Middle frontal gyrus (tissue), 1 donor: ENCODE measurements around the gene CLSTN1.
"Not testable (repeated sequence)": the region's sequence is repeated elsewhere in the genome, so short reads cannot be mapped to it uniquely, and the experiment has no call there.

ENCODE experiments used
- DNase-seq: peaks from one replicate; pipeline ENCODE4 v3.0.0-alpha.2; 2015; ENCODE audit warnings: low spot score; ENCODE audit errors: extremely low spot score

Gene CLSTN1

DNA sequence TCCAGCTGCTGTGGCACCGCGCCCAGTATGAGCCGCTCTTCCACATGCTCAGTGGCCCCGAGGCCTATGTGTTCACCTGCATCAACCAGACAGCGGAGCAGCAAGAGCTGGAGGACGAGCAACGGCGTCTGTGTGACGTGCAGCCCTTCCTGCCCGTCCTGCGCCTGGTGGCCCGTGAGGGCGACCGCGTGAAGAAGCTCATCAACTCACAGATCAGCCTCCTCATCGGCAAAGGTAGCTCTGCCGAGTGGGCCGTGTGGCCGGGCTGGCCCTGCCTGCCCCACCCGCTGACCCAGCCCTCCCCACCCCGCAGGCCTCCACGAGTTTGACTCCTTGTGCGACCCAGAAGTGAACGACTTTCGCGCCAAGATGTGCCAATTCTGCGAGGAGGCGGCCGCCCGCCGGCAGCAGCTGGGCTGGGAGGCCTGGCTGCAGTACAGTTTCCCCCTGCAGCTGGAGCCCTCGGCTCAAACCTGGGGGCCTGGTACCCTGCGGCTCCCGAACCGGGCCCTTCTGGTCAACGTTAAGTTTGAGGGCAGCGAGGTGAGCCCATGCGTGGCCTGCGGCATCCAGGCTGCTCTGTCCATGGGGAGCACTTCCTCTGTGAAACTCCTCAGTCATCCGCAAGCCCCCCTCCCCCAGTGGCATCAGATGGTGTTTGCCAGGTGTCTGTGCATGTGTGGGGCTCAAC lies 108.1 kb downstream of the CLSTN1 start:
- no peak for DNase-seq

- no peak for DNase-seq
Observed at GRCh38 chr1:9714257-9714718, 109.5 kb downstream of the CLSTN1 start.

DNA sequence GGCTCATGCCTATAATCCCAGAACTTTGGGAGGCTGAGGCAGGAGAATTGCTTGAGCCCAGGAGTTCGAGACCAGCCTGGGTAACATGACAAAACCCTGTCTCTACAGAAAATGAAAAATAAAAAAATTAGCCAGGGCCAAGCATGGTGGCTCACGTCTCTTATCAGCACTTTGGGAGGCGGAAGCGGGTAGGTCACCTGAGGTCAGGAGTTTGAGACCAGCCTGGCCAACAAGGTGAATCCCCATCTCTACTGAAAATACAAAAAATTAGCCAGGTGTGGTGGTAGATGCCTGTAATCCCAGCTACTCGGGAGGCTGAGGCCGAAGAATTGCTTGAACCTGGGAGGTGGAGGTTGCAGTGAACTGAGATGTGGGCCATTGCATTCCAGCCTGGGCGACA lies 111.0 kb downstream of the CLSTN1 start:
- not testable (repeated sequence) for DNase-seq

GRCh38 chr1:9711466-9712020 lies 112.2 kb downstream of the CLSTN1 start:
- no peak for DNase-seq

- DNase-seq: no peak
Observed at GRCh38 chr1:9710037-9710436, 113.7 kb downstream of the CLSTN1 start.

GRCh38 chr1:9706178-9706577 lies 117.6 kb downstream of the CLSTN1 start:
- no peak for DNase-seq

DNA sequence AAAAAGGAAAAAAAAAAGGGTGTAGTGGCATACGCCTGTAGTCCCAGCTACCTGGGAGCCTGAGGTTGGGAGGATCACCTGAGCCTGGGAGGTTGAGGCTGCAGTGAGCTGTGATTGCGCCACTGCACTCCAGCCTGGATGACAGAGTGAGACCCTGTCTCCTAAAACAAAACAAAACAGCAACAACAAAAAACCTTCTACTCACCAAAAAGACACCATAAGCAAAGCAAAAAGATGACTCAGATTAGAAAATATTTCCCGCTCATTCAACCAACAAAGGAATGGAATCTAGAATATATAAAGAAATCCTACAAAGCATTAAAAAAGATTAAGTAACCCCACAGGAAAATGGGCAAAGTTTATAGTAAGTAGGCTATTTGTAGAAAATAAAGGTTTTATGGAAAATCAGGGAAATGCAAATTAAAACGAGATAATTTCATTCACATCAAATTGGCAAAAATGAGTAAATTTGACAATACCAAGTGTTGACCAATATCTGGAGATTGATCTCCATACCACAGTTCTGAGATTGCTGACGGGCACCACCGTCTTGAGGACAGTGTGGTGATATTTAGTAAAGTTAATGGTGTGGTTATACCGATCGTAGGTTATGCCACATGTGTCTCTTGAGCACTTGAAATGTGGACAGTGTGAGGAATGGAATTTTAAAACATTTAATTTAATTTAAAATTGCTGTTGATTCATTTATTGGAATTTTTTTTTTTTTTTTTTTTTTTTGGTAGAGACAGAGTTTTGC lies 118.2 kb downstream of the CLSTN1 start:
- DNase-seq: no peak

DNA sequence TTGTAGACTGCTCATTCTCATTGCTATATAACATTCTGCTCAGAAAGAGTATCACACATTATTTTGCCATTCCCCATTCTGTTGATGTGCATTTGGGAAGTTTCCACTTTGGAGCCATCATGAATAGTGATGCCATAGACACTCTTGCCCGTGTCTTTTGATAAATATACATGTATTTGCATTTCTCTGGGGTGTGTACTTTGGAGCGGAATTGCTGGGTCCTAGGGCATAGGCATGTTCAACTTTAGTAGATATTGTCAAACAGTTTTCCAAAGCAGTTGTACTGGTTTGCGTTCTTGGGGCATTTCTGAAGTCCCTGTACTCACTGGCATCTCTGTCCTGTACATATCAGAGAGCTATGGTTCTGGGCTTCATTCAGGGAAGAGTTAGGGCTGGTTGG lies 120.1 kb downstream of the CLSTN1 start:
- no peak for DNase-seq

DNA sequence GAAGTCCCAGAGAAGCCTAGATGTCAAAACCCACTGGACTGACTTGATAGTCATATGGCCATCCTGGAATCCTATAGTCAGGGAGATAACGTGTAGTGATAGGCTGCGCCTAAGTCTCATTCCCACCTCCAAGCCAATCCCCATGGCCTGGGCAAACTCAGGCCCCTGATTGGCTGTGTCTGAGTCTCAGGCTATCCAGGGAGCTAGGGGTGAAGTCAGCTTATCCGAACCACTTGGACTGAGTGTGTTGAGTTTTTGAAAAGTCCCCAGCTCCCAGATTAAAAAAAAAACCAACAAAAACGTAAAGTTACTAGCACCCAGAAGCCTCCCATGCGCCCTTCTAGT lies 120.6 kb downstream of the CLSTN1 start:
- no peak for DNase-seq

- DNase-seq: no peak
Observed at GRCh38 chr1:9701665-9702064, 122.1 kb downstream of the CLSTN1 start.

- no peak for DNase-seq
Observed at GRCh38 chr1:9700340-9700739, 123.4 kb downstream of the CLSTN1 start.

- DNase-seq: no peak
Observed at GRCh38 chr1:9699361-9699760, 124.4 kb downstream of the CLSTN1 start.

GRCh38 chr1:9696793-9697192 lies 127.0 kb downstream of the CLSTN1 start:
- DNase-seq: no peak

GRCh38 chr1:9691691-9692090 lies 132.1 kb downstream of the CLSTN1 start:
- DNase-seq: no peak

DNA sequence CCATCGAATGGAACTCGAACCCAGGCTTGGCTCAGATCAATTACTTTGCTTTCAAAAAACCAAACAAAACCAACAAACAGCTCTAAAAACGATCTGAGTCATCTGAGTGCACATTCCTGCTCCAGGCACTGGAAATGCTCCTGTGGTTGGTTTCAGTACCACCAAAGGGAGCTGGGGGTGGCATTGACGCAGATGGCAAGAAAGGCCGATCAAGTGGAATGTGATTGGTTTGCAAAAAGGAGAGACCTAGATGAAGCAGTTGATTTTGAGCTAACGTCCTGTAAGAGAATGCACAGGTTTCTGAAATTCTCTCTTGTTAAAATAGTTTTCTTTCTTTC lies 132.7 kb downstream of the CLSTN1 start:
- no peak for DNase-seq

GRCh38 chr1:9690440-9691107 lies 133.2 kb downstream of the CLSTN1 start:
- DNase-seq: no peak

DNA sequence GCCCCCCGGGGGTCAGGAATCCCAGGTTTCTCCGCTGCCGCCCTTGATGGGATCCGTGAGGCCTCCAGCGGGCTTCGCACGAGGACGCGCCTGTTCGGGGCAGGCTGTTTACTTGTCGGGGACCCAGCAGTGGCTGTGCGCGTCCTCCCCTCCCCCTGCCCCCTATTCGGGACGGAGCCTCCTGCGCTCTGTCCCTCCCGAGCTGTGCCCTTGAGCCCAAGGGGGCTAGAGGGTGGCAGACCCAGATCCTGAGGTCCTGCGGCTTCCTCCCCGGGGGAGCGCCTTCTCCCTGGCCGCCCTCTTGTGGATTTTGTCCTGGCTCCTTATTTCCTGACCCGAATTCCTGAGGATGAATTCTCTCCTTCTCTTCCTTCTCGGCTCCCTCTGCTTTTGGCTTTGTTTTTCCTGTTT lies 133.8 kb downstream of the CLSTN1 start:
- no peak for DNase-seq

- DNase-seq: no peak
Observed at GRCh38 chr1:9689011-9689706, 134.6 kb downstream of the CLSTN1 start.

GRCh38 chr1:9688599-9688998 lies 135.2 kb downstream of the CLSTN1 start:
- no peak for DNase-seq

- no peak for DNase-seq
Observed at GRCh38 chr1:9687874-9688582, 135.7 kb downstream of the CLSTN1 start.
